SK-N-SH treated with all-trans-retinoic acid at 6 μM for 48 hours (cell line): ENCODE measurements around the gene SDR9C7.

ENCODE experiments used
- ATAC-seq: fragments of 200-7000 bp; cut with Tn5 transposase; 3 replicates; pipeline ENCODE4 v1.9.1; 2020; ENCODE audit warnings: mild to moderate bottlenecking, moderate library complexity
- BACH2 ChIP-seq: fragments of 250-450 bp; sonication (Bioruptor Pico); IDR thresholded peaks from 2 replicates; pipeline ENCODE4 v1.9.0; 2021; ENCODE audit warnings: mild to moderate bottlenecking, borderline replicate concordance
- CSDC2 ChIP-seq: fragments of 250-450 bp; sonication (Bioruptor Pico); IDR thresholded peaks from 2 replicates; pipeline ENCODE4 v1.5.0; 2020; ENCODE audit warnings: mild to moderate bottlenecking, moderate library complexity
- ESRRG ChIP-seq: fragments of 250-450 bp; sonication (Bioruptor Pico); IDR thresholded peaks from 2 replicates; pipeline ENCODE4 v1.6.1; 2021; ENCODE audit warnings: mild to moderate bottlenecking
- GLIS3 ChIP-seq: fragments of 250-450 bp; sonication (Bioruptor Pico); IDR thresholded peaks from 2 replicates; pipeline ENCODE4 v1.5.0; 2020; ENCODE audit warnings: mild to moderate bottlenecking, moderate library complexity
- ISL1 ChIP-seq: fragments of 250-450 bp; sonication (Bioruptor Pico); IDR thresholded peaks from 2 replicates; pipeline ENCODE4 v2.1.2; 2022; ENCODE audit warnings: mild to moderate bottlenecking, moderate library complexity
- OSR1 ChIP-seq: fragments of 250-450 bp; sonication (Bioruptor Pico); IDR thresholded peaks from 2 replicates; pipeline ENCODE4 v1.8.0; 2022; ENCODE audit warnings: moderate library complexity, mild to moderate bottlenecking, inconsistent platforms
- PPARA ChIP-seq: fragments of 250-450 bp; sonication (Bioruptor Pico); IDR thresholded peaks from 2 replicates; pipeline ENCODE4 v1.5.0; 2020; ENCODE audit warnings: mild to moderate bottlenecking, borderline replicate concordance
- RARB ChIP-seq: fragments of 250-450 bp; sonication (Bioruptor Pico); IDR thresholded peaks from 2 replicates; pipeline ENCODE4 v1.8.0; 2021; ENCODE audit warnings: mild to moderate bottlenecking, moderate library complexity
- SNAI2 ChIP-seq: fragments of 250-450 bp; sonication (Bioruptor Pico); IDR thresholded peaks from 2 replicates; pipeline ENCODE4 v1.5.0; 2020; ENCODE audit warnings: mild to moderate bottlenecking, moderate library complexity
- TCF4 ChIP-seq: fragments of 250-450 bp; sonication (Bioruptor Pico); IDR thresholded peaks from 2 replicates; pipeline ENCODE4 v1.8.0; 2021; ENCODE audit warnings: mild to moderate bottlenecking, moderate library complexity, borderline replicate concordance
- TOX ChIP-seq: fragments of 250-450 bp; sonication (Bioruptor Pico); IDR thresholded peaks from 2 replicates; pipeline ENCODE4 v1.8.0; 2021; ENCODE audit warnings: mild to moderate bottlenecking, moderate library complexity, borderline replicate concordance
- ZFP3 ChIP-seq: fragments of 250-450 bp; sonication (Bioruptor Pico); IDR thresholded peaks from 2 replicates; pipeline ENCODE4 v1.5.0; 2020; ENCODE audit warnings: mild to moderate bottlenecking, moderate library complexity
- ZFP30 ChIP-seq: fragments of 450-650 bp; formaldehyde crosslinking; IDR thresholded peaks from 2 replicates; pipeline ENCODE4 v1.5.0; 2022; ENCODE audit warnings: mild to moderate bottlenecking, moderate library complexity
- ZNF565 ChIP-seq: fragments of 450-650 bp; formaldehyde crosslinking; conservative IDR thresholded peaks from 2 replicates; pipeline ENCODE4 v1.5.0; 2020; ENCODE audit warnings: low read depth, mild to moderate bottlenecking, moderate library complexity
- ZNF70 ChIP-seq: fragments of 450-650 bp; formaldehyde crosslinking; IDR thresholded peaks from 2 replicates; pipeline ENCODE4 v1.5.0; 2020; ENCODE audit warnings: mild to moderate bottlenecking, moderate library complexity
- ZNF8 ChIP-seq: fragments of 450-650 bp; formaldehyde crosslinking; IDR thresholded peaks from 2 replicates; pipeline ENCODE4 v1.5.0; 2020; ENCODE audit warnings: mild to moderate bottlenecking, moderate library complexity
- TF ChIP-seq, protein P1 (sequence below): fragments of 250-450 bp; sonication (Bioruptor Pico); IDR thresholded peaks from 2 replicates; pipeline ENCODE4 v1.5.0; 2020; ENCODE audit warnings: mild to moderate bottlenecking, moderate library complexity
- TF ChIP-seq, protein P2 (sequence below): fragments of 250-450 bp; sonication (Bioruptor Pico); IDR thresholded peaks from 2 replicates; pipeline ENCODE4 v1.5.1; 2020; ENCODE audit warnings: low read depth, mild to moderate bottlenecking, moderate library complexity
- TF ChIP-seq, protein P3 (sequence below): fragments of 250-450 bp; sonication (Bioruptor Pico); IDR thresholded peaks from 2 replicates; pipeline ENCODE4 v1.8.0; 2021; ENCODE audit warnings: low read depth, mild to moderate bottlenecking, moderate library complexity, borderline replicate concordance
- TF ChIP-seq, protein P4 (sequence below): fragments of 250-450 bp; sonication (Bioruptor Pico); IDR thresholded peaks from 2 replicates; pipeline ENCODE4 v1.8.0; 2020; ENCODE audit warnings: mild to moderate bottlenecking, moderate library complexity, borderline replicate concordance

SDR9C7 gene

DNA sequence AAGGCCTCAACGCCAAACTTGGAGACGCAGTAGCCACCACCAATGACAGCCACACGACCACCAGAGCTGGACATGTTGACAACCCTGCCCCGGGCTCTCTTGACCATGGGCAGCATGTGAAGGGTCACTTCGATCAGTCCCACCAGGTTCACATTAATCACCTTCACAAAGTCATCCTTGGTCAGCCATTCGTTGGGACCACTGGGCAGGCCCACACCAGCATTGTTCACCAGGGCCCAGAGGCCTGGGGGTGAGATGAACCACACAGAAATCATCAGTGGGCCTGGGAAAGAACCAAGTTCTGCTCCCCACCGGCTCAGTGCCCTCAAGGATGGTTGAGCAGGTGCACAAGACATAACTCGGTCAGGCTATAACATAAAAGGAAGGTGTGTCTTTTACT lies 4.0 kb downstream of the SDR9C7 start:
- no peak for ATAC-seq
- TF ChIP-seq BACH2 (CRISPR knock-in tag): no peak
- TF ChIP-seq ZNF70 (CRISPR knock-in tag): no peak
- TF ChIP-seq ISL1 (CRISPR knock-in tag): no peak
- TF ChIP-seq RARB (CRISPR knock-in tag): no peak
- no peak for TF ChIP-seq CSDC2
- TF ChIP-seq, protein P1, sequence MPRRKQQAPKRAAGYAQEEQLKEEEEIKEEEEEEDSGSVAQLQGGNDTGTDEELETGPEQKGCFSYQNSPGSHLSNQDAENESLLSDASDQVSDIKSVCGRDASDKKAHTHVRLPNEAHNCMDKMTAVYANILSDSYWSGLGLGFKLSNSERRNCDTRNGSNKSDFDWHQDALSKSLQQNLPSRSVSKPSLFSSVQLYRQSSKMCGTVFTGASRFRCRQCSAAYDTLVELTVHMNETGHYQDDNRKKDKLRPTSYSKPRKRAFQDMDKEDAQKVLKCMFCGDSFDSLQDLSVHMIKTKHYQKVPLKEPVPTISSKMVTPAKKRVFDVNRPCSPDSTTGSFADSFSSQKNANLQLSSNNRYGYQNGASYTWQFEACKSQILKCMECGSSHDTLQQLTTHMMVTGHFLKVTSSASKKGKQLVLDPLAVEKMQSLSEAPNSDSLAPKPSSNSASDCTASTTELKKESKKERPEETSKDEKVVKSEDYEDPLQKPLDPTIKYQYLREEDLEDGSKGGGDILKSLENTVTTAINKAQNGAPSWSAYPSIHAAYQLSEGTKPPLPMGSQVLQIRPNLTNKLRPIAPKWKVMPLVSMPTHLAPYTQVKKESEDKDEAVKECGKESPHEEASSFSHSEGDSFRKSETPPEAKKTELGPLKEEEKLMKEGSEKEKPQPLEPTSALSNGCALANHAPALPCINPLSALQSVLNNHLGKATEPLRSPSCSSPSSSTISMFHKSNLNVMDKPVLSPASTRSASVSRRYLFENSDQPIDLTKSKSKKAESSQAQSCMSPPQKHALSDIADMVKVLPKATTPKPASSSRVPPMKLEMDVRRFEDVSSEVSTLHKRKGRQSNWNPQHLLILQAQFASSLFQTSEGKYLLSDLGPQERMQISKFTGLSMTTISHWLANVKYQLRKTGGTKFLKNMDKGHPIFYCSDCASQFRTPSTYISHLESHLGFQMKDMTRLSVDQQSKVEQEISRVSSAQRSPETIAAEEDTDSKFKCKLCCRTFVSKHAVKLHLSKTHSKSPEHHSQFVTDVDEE (CRISPR knock-in tag): no peak
- no peak for TF ChIP-seq TOX
- no peak for TF ChIP-seq ZFP3 (CRISPR knock-in tag)

DNA sequence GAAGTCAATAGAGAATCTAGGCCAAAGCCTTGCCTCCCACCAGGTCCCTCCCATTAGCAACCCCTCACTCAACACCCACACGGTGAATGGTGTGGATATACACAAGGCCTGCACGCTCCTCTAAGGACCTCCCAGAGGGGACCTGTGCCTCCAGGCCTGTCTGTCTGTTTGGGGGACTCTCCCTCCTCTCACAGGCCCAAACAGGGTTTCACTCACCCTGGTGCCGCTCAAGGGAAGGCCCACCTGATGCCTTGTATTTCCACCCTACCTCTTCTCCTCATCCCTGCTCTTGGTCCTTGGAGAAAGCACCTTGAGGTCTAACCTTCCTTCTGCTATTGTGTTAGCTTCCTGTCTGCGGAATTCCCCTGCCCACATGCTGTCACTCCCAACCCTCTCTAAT lies 4.4 kb downstream of the SDR9C7 start:
- ATAC-seq: no peak
- TF ChIP-seq ZNF8 (CRISPR knock-in tag): no peak
- no peak for TF ChIP-seq BACH2 (CRISPR knock-in tag)
- no peak for TF ChIP-seq ZNF565 (CRISPR knock-in tag)
- TF ChIP-seq, protein P2, sequence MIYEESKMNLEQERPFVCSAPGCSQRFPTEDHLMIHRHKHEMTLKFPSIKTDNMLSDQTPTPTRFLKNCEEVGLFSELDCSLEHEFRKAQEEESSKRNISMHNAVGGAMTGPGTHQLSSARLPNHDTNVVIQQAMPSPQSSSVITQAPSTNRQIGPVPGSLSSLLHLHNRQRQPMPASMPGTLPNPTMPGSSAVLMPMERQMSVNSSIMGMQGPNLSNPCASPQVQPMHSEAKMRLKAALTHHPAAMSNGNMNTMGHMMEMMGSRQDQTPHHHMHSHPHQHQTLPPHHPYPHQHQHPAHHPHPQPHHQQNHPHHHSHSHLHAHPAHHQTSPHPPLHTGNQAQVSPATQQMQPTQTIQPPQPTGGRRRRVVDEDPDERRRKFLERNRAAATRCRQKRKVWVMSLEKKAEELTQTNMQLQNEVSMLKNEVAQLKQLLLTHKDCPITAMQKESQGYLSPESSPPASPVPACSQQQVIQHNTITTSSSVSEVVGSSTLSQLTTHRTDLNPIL (CRISPR knock-in tag): no peak
- TF ChIP-seq, protein P3, sequence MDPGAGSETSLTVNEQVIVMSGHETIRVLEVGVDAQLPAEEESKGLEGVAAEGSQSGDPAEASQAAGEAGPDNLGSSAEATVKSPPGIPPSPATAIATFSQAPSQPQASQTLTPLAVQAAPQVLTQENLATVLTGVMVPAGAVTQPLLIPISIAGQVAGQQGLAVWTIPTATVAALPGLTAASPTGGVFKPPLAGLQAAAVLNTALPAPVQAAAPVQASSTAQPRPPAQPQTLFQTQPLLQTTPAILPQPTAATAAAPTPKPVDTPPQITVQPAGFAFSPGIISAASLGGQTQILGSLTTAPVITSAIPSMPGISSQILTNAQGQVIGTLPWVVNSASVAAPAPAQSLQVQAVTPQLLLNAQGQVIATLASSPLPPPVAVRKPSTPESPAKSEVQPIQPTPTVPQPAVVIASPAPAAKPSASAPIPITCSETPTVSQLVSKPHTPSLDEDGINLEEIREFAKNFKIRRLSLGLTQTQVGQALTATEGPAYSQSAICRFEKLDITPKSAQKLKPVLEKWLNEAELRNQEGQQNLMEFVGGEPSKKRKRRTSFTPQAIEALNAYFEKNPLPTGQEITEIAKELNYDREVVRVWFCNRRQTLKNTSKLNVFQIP: no peak
- TF ChIP-seq PPARA (CRISPR knock-in tag): no peak
- no peak for TF ChIP-seq TCF4 (CRISPR knock-in tag)
- TF ChIP-seq, protein P1 (CRISPR knock-in tag): no peak
- TF ChIP-seq ZFP30 (CRISPR knock-in tag): no peak

DNA sequence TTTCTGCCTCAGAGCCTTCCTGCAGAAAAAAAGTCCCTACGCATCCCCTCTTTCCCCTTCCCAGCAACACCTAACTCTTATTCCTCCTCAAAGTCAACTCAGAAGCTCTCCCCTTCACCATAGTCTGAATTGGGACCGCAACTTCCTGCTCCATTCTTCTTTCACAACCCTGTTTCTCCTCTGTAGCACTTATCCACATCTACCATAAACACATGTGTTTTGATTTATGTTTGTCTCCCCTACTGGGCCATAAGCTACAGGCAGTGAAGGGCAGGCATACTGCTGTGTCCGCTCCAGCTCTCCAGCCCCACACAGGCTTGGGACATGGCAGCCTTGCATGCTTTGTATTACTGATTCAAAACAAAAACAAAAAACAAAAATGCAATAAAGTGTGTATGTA lies 5.9 kb downstream of the SDR9C7 start:
- no peak for ATAC-seq
- no peak for TF ChIP-seq PPARA (CRISPR knock-in tag)
- TF ChIP-seq, protein P4, sequence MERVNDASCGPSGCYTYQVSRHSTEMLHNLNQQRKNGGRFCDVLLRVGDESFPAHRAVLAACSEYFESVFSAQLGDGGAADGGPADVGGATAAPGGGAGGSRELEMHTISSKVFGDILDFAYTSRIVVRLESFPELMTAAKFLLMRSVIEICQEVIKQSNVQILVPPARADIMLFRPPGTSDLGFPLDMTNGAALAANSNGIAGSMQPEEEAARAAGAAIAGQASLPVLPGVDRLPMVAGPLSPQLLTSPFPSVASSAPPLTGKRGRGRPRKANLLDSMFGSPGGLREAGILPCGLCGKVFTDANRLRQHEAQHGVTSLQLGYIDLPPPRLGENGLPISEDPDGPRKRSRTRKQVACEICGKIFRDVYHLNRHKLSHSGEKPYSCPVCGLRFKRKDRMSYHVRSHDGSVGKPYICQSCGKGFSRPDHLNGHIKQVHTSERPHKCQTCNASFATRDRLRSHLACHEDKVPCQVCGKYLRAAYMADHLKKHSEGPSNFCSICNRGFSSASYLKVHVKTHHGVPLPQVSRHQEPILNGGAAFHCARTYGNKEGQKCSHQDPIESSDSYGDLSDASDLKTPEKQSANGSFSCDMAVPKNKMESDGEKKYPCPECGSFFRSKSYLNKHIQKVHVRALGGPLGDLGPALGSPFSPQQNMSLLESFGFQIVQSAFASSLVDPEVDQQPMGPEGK (CRISPR knock-in tag): no peak
- TF ChIP-seq ZNF565 (CRISPR knock-in tag): no peak
- TF ChIP-seq, protein P2 (CRISPR knock-in tag): no peak
- no peak for TF ChIP-seq ZFP3 (CRISPR knock-in tag)
- TF ChIP-seq SNAI2 (CRISPR knock-in tag): no peak
- TF ChIP-seq, protein P3: no peak
- no peak for TF ChIP-seq ESRRG (CRISPR knock-in tag)
- TF ChIP-seq CSDC2: no peak
- no peak for TF ChIP-seq TCF4 (CRISPR knock-in tag)
- TF ChIP-seq, protein P1 (CRISPR knock-in tag): no peak
- no peak for TF ChIP-seq GLIS3 (CRISPR knock-in tag)
- no peak for TF ChIP-seq ISL1 (CRISPR knock-in tag)
- no peak for TF ChIP-seq ZFP30 (CRISPR knock-in tag)
- TF ChIP-seq BACH2 (CRISPR knock-in tag): no peak
- no peak for TF ChIP-seq ZNF8 (CRISPR knock-in tag)
- TF ChIP-seq OSR1 (CRISPR knock-in tag): no peak
